SH-SY5Y (cell line): ENCODE results near the gene IER3.

Experiments
- GATA2 ChIP-seq: IDR thresholded peaks from 2 replicates; pipeline ENCODE4 v1.6.1; 2011; ENCODE audit warnings: mild to moderate bottlenecking, low read depth, low read length
- GATA3 ChIP-seq: IDR thresholded peaks from 2 replicates; pipeline ENCODE4 v1.6.1; 2011; ENCODE audit warnings: low read depth, mild to moderate bottlenecking, low read length, moderate library complexity

The IER3 gene

GRCh38 chr6:30776390-30777154 lies 32.2 kb upstream of the IER3 start:
- TF ChIP-seq GATA3 (no peak), GATA2 (no peak)

DNA sequence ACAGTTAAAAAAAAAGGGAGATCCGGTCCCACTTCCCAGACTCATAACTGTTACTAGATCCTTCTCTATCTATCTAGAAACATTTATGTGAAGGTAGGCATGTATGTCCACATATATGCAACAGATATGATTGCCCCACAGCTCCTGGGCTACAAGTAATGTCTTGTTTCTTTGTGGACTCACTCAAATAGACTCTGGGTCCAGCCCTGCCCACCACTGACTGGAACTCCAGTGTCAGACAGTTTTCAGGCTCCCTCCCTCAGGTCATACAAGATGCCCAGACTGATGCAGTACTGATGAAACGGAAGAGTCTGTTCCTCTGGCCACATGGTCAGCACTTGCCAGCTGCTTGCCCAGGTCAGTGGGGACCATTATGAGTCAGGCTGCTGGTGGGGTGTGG lies 30.8 kb upstream of the IER3 start:
- TF ChIP-seq GATA2: no peak
- no peak for TF ChIP-seq GATA3

GRCh38 chr6:30774701-30775100 lies 30.4 kb upstream of the IER3 start:
- TF ChIP-seq GATA3 (no peak), GATA2 (no peak)

GRCh38 chr6:30770592-30770991 lies 26.2 kb upstream of the IER3 start:
- TF ChIP-seq GATA3 (no peak), GATA2 (no peak)

GRCh38 chr6:30769853-30770524 lies 25.6 kb upstream of the IER3 start:
- TF ChIP-seq GATA2 (no peak), GATA3 (no peak)

- TF ChIP-seq GATA3 (no peak), GATA2 (no peak)
Observed at GRCh38 chr6:30769088-30769852, 24.9 kb upstream of the IER3 start.

DNA sequence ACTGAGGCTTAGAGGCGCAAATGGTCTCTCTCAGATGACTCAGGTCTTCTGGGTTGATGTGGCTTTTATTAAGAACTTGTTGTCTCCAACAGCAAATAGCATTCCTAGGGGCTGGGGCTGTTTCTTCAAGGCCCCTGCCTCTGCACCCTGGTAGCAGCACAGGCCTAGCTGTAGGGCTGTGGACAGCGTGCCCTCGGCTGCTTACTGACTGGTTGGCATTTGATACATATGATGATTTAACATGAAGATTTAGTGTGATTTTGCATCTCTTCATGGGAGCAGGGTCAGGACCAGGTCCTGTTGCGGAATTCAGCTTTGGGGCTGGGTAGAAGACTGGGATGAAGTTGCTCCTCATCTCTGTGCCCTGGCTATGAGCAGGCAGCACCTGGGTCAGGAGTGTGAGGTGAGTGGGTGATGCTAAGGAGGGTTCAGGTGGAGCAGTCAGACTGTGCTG lies 24.3 kb upstream of the IER3 start:
- no peak for TF ChIP-seq GATA2
- no peak for TF ChIP-seq GATA3

- TF ChIP-seq GATA3 (no peak), GATA2 (no peak)
Observed at GRCh38 chr6:30767944-30768301, 23.6 kb upstream of the IER3 start.

DNA sequence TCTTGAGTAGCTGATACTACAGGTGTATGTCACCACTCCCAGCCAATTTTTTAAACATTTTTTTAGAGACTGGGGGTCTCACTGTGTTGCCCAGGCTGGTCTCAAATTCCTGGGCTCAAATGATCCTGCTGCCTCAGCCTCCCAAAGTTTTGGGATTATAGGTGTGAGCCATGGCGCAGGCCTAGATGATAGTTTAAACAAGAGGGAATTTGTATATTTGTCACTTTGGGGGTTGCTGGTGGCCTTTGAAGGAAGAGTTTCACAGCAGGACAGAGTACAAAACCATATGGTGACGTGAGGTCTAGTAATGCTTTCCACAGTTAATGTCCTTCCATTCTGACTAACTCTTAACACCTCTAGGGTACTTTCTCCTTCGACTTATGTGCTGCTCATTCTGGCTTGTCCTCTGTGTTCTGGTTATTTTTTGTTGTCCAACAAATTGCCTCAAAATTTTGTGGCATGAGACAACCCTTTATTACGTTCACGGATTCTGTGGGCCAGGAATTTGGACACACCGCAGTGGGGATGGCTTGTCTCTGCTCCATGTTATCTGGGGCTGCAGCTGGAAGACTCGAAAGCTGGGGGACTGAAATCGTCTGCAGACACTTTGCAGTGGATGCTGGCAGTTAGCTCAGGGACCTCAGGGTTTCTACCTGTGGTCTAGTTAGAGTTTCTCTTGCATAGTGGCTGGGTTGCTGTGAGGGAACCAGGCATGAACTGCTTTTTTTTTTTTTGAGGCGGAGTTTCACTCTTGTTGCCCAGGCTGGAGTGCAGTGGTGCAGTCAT lies 23.0 kb upstream of the IER3 start:
- TF ChIP-seq GATA2: no peak
- TF ChIP-seq GATA3: no peak

DNA sequence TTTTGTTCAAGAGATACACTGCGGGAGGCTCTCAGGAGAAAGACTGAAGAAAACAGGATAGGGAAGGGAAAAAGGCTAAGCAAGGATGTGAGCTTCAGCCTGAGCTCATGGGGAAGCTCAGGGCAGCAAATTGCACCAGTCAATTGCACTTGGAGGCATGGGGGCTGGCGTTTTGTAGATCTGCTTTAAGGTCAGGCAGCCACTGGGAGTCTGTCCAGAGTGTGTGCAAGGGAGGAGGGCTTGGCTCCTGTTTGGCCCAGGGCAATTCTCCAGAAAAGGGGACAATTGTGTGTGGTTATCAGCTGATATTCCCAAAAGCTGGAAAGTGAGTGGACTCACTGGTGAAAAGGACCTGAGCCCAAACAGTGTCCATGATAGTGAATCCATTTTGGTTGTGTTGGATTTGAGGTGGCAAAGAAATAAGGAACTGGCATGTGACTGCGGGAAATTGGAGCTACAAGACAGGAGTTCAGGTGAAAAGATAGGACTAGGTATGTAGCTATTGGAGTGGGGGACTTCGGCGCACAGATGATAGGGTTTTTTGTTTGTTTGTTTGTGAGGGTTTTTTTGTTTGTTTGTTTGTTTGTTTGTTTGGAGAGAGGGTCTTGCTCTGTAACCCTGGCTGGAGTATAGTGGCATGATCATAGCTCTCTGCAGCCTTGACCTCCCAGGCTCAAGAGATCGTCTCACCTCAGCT lies 22.3 kb upstream of the IER3 start:
- no peak for TF ChIP-seq GATA3
- TF ChIP-seq GATA2: no peak

DNA sequence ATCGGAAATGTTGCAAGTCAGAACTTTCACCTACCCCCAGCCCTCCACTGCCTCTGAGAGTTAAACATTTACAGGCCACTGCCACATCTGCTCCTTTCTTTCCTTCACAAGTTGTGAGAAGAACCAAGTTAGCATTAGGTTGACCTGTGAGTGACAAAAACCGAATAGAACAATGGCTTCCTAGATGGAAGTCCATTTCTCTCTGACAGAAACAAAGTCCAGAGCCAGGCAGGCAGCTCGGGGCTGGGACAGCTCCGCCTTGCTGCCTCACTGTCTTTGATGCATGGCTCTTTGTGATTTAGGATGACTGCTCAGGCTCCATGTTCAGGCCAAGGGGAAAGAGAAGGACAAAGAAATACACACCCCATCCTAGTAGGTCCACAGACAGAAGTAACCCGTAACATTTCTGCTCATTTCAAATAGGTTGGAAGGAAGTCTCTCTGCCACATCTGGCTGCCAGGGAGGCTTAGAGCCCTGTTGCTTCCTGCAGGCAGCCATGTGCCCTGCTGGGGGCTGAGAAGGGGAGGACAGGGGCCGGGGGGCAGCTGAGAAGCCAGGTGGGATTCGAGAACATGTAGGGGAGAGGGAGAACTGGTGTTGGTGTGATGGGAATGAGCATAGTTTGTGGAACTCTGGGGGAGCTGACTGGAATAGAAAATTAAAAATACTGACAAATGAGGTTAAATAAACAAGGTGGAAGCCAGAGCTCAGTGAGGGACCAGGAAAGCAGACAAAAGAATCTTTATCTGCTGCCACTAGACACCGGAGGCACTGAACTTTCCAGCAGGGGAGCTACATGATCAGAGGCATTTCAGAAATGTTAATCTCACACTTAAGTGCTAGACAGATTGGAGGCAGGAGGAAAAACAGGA lies 19.5 kb upstream of the IER3 start:
- TF ChIP-seq GATA2: no peak
- TF ChIP-seq GATA3: no peak

DNA sequence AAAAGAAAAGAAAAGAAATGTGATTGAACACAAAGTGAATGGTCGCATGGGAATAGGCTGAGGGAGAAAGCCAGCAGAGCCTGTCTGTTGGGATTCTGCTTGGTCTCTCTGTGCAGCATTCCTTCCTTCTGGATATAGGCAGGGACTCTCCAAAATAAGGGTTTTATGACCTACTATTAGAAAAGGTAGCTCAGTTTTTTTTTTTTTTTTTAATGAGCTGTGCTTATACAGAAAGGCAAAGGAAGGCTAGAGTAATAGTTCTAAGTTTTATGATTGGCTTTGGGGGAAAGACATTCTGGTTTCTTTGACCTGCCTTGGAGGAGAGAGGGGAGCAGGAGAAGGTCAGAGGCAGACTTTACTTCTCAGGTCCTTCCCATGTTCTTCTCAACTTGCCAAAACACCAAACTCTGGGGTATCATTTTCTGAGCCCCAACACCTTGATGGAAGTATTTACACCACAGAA lies 18.8 kb upstream of the IER3 start:
- TF ChIP-seq GATA3 (no peak), GATA2 (no peak)
